H1 (cell line): ENCODE data around the gene TNS3. TPM values are rescaled to one million over a fixed set of nuclear protein-coding genes. Genes with fewer than 3 reads are reported as not detected.

Experiments used
- ATF2 ChIP-seq: IDR thresholded peaks from 2 replicates; pipeline ENCODE4 v1.6.1; 2012; ENCODE audit warnings: low read length, inconsistent platforms
- BACH1 ChIP-seq: IDR thresholded peaks from 2 replicates; pipeline ENCODE4 v1.6.1; 2012; ENCODE audit warnings: low read length, improper control_type of control experiment
- BCL11A ChIP-seq, 2 experiments: IDR thresholded peaks; one replicate each; pipeline ENCODE4 v1.6.1; 2011; ENCODE audit warnings: low read depth in 2 of 2, low read length in 2 of 2, mild to moderate bottlenecking in 2 of 2
- CHD2 ChIP-seq: IDR thresholded peaks from 2 replicates; pipeline ENCODE4 v1.6.1; 2012; ENCODE audit warnings: low read length, improper control_type of control experiment
- CHD7 ChIP-seq: fragments of 300-600 bp; sonication (generic); IDR thresholded peaks from 2 replicates; pipeline ENCODE4 v1.7.1; 2012; ENCODE audit warnings: low read length, moderate library complexity, mild to moderate bottlenecking, inconsistent platforms; ENCODE audit not compliant: insufficient replicate concordance
- MAX ChIP-seq: IDR thresholded peaks from 2 replicates; pipeline ENCODE4 v1.6.1; 2012; ENCODE audit warnings: inconsistent platforms
- NRF1 ChIP-seq: IDR thresholded peaks from 2 replicates; pipeline ENCODE4 v1.6.1; 2011; ENCODE audit warnings: mild to moderate bottlenecking, low read depth, low read length, improper control_type of control experiment
- PHF8 ChIP-seq: fragments of 200-600 bp; sonication (generic); conservative IDR thresholded peaks from 2 replicates; pipeline ENCODE4 v1.7.1; 2012; ENCODE audit warnings: low read depth, mild to moderate bottlenecking, inconsistent platforms, low read length, moderate library complexity
- RBBP5 ChIP-seq: IDR thresholded peaks from 2 replicates; pipeline ENCODE4 v1.7.1; 2012; ENCODE audit warnings: low read depth, mild to moderate bottlenecking, inconsistent platforms, low read length, moderate library complexity, borderline replicate concordance
- ZNF274 ChIP-seq: IDR thresholded peaks from 2 replicates; pipeline ENCODE4 v1.7.0; 2012; ENCODE audit warnings: low read length, borderline replicate concordance; ENCODE audit errors: extremely low read depth
- polyA plus RNA-seq, 7 experiments: library from polyadenylated mRNA; depleted of rRNA in 3 of 7; stranded (reverse) in 5 of 7; unstranded in 2 of 7; fragments of >200 nt in 5 of 7; fragments of 200-250 nt in 2 of 7; gene quantifications; 1 replicate in 5 of 7; 2 replicates in 1 of 7; 4 replicates in 1 of 7; pipeline versions ENCODE4 v1.2.1 to v1.2.3, GENCODE V29; 2011 to 2013; ENCODE audit warnings: missing spikeins in 2 of 7, mixed read lengths in 2 of 7
- total RNA-seq: library from RNA; stranded (reverse); fragmentation: NEBNext Ultra II Directional; extraction: Animal tissue kit (Norgen Biotek cat#: 25700); gene quantifications from 2 replicates; pipeline ENCODE4 v1.2.1, GENCODE V29; 2021

The TNS3 gene
- total and polyA plus RNA-seq, 2 of the 8 experiments (the other 6 are each of a cell fraction or from before 2014, with no cell fraction given): 11.9 to 24.2 TPM

GRCh38 chr7:47247132-47247531, 334.8 kb downstream of the TNS3 start (continued):
- no peak for TF ChIP-seq CHD7
- no peak for TF ChIP-seq RBBP5
- TF ChIP-seq MAX: no peak
- no peak for TF ChIP-seq ZNF274
- no peak for TF ChIP-seq CHD2
- TF ChIP-seq PHF8: no peak
- TF ChIP-seq BCL11A (IDR thresholded peaks at IDR 0.05; ENCODE audit: low read depth in 2 of 2, low read length in 2 of 2): no peak
- no peak for TF ChIP-seq NRF1
- TF ChIP-seq ATF2: no peak
- no peak for TF ChIP-seq BACH1
